ENCODE measurements around the gene FAHD1. TPM values are rescaled to one million over a fixed set of nuclear protein-coding genes. Genes with fewer than 3 reads are reported as not detected.
A peak's percentile ranks its signal among the peaks of the same experiment; 100 is the strongest.

The FAHD1 gene
- total and polyA plus RNA-seq, 9 of the 15 experiments (the other 6 are each of a cell fraction or from before 2014, with no cell fraction given), result 2.2 to 20.9 (median 10.7) TPM

DNA sequence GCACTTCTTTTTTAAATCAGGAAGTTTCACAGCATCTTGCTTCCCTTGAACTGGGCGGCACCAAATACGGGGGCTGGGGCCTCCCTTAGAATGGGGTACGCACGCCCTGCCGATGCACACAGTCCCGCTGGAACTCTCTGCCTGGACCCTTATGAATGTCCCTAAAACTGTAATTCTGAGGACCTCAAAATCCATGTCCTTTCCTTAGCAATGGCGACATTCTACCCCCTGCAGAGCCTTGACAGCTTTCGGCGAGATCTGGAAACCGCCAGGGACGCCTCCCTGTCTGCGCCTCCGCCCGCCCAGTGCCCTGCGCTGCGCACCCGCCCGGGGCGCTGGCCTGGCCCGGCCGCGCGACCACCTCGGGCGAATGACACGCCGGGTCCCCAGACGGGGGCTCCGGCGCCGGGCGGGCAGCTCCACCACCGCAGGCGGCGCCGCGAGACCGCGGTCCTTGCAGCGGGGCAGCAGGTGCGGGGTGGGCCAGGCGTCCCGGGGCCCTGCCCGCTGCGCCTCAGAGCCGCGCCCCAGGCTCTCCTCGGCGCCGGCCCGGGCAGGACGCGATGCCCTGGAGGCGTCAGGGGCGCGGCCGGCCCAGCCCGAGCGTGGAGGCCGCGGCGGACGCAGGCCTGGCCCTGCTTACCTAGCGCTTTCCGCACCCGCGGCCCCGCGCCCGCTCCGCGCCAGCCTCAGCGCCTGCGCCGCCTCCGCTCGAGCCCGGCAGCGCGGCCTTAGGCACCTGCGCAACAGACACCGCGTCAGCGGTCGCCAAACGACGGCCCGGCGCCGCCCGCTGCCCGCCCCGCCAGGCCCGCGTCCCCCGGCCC lies 929 bp upstream of the FAHD1 start:
- no peak for FAIRE-seq
- CTCF ChIA-PET (ENCODE audit: low intra/inter-chr PET ratio), result no interaction called here
- intact Hi-C loops (cut with micrococcal nuclease) (no loop called here), in situ Hi-C loops (cut with MboI) (no loop called here)
- peaks cover 9% of the 10 kb centered on the region for H4K20me1 ChIP-seq (replicated peaks; ENCODE audit: control insufficient read depth, insufficient read depth, low read length)
- H3K36me3 ChIP-seq (ENCODE audit: control insufficient read depth, insufficient read depth, low read length), result peaks cover 13% of the 10 kb centered on the region; the same call in 2 of the 3 replicates
- POLR2A ChIA-PET, result interaction anchor here (0.6 to 2.5 kb wide), 7 partner anchors 13 to 466 kb away, joined by 3 to 8 read pairs (median 5); partner anchors contain the start of genes EME2, MRPS34, NME3 and RPS2
- peak overlapping the region; percentile 68 for H3K4me3 ChIP-seq
- no TSS peak for BruUV-seq (replicated peaks)
- peak overlapping the region; percentile 73; the same call in 1 of the 3 replicates for H3K27ac ChIP-seq (ENCODE audit: extremely low read depth, low read depth, low read length)
- peak; percentile 67 for ATAC-seq
- peak overlapping the region; percentile 72 to 87; a peak in 3 of 4 replicates for H3K9ac ChIP-seq (ENCODE audit: insufficient read depth in 1 of 2, low read depth in 2 of 2, low read length in 2 of 2)
- H2AFZ ChIP-seq (ENCODE audit: low read depth, low read length), result peak overlapping the region; percentile 63; the same call in 1 of the 2 replicates
- H3K4me1 ChIP-seq (replicated peaks in 1 of 2; ENCODE audit: control insufficient read depth in 2 of 2, insufficient read depth in 2 of 2, low read length in 2 of 2), result peaks cover 16 to 33% of the 10 kb centered on the region in 2 experiments; a peak in 4 of 5 replicates
- H3K9me1 ChIP-seq (ENCODE audit: control insufficient read depth, insufficient read depth, low read length), result no peaks in the 10 kb centered on the region
- DNase-seq (ENCODE audit: extremely low read depth in 1 of 4, low spot score in 3 of 4), result peak in 1 of 4 experiments; percentile 78
- H3K4me2 ChIP-seq (ENCODE audit: insufficient read depth, low read length), result peak overlapping the region; percentile 100
- no peaks in the 10 kb centered on the region for H3K27me3 ChIP-seq (ENCODE audit: control insufficient read depth in 2 of 2, insufficient read depth in 2 of 2, low read length in 2 of 2)
- peaks cover 21% of the 10 kb centered on the region for H3K79me2 ChIP-seq (ENCODE audit: control insufficient read depth, insufficient read depth, low read length)
- WGBS (ENCODE audit: insufficient coverage, low coverage, missing lambda C conversion rate), result 5% methylated on average over 52 of the region's 96 CpGs
- H3K9me3 ChIP-seq (replicated peaks; ENCODE audit: control insufficient read depth, insufficient read depth, low read depth, low read length), result no peaks in the 10 kb centered on the region
- TF ChIP-seq GATA2 (CRISPR knock-in tag; IDR thresholded peaks at IDR 0.05) (no peak), ZNF696 (CRISPR knock-in tag; conservative IDR thresholded peaks at IDR 0.05) (no peak), ZNF79 (CRISPR knock-in tag; IDR thresholded peaks at IDR 0.05; ENCODE audit: low read depth) (no peak), ZNF586 (CRISPR knock-in tag; conservative IDR thresholded peaks at IDR 0.05) (no peak), CREB1 (IDR thresholded peaks at IDR 0.05) (no peak), CREB1 (CRISPR knock-in tag; IDR thresholded peaks at IDR 0.05) (no peak), SRSF3 (IDR thresholded peaks at IDR 0.05; ENCODE audit: insufficient read depth, low read length) (no peak), YY1 (IDR thresholded peaks at IDR 0.05; ENCODE audit: borderline replicate concordance in 1 of 3, control insufficient read depth in 1 of 3, extremely low read depth in 1 of 3, insufficient read depth in 3 of 3, insufficient read length in 1 of 3, insufficient replicate concordance in 2 of 3, low read depth in 1 of 3, low read length in 2 of 3) (peak in 1 of 3 experiments; percentile 23), U2AF1 (optimal IDR thresholded peaks at IDR 0.05; ENCODE audit: low read depth, low read length) (no peak), DIDO1 (tag; IDR thresholded peaks at IDR 0.05; ENCODE audit: low read depth) (no peak), MAZ (CRISPR knock-in tag; conservative IDR thresholded peaks at IDR 0.05 in 1 of 2, IDR thresholded peaks at IDR 0.05 in 1 of 2) (0 out of 4 replicates have a peak, but pooled peaks of 1 of the 2 experiments have one; percentile 30), SPI1 (IDR thresholded peaks at IDR 0.05; ENCODE audit: borderline replicate concordance, low read depth, low read length) (no peak), ARHGAP35 (IDR thresholded peaks at IDR 0.05; ENCODE audit: partially characterized antibody) (no peak)
- TF ChIP-seq, protein P1, sequence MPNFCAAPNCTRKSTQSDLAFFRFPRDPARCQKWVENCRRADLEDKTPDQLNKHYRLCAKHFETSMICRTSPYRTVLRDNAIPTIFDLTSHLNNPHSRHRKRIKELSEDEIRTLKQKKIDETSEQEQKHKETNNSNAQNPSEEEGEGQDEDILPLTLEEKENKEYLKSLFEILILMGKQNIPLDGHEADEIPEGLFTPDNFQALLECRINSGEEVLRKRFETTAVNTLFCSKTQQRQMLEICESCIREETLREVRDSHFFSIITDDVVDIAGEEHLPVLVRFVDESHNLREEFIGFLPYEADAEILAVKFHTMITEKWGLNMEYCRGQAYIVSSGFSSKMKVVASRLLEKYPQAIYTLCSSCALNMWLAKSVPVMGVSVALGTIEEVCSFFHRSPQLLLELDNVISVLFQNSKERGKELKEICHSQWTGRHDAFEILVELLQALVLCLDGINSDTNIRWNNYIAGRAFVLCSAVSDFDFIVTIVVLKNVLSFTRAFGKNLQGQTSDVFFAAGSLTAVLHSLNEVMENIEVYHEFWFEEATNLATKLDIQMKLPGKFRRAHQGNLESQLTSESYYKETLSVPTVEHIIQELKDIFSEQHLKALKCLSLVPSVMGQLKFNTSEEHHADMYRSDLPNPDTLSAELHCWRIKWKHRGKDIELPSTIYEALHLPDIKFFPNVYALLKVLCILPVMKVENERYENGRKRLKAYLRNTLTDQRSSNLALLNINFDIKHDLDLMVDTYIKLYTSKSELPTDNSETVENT (CRISPR knock-in tag; IDR thresholded peaks at IDR 0.05), result peak; percentile 59; the same call in 1 of the 2 replicates
- TF ChIP-seq, protein P2, sequence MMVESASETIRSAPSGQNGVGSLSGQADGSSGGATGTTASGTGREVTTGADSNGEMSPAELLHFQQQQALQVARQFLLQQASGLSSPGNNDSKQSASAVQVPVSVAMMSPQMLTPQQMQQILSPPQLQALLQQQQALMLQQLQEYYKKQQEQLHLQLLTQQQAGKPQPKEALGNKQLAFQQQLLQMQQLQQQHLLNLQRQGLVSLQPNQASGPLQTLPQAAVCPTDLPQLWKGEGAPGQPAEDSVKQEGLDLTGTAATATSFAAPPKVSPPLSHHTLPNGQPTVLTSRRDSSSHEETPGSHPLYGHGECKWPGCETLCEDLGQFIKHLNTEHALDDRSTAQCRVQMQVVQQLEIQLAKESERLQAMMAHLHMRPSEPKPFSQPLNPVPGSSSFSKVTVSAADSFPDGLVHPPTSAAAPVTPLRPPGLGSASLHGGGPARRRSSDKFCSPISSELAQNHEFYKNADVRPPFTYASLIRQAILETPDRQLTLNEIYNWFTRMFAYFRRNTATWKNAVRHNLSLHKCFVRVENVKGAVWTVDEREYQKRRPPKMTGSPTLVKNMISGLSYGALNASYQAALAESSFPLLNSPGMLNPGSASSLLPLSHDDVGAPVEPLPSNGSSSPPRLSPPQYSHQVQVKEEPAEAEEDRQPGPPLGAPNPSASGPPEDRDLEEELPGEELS (CRISPR knock-in tag; IDR thresholded peaks at IDR 0.05; ENCODE audit: borderline replicate concordance), result no peak

All from K562 (cell line).